OCI-LY7 (cell line): ENCODE results near the gene XPNPEP1. TPM values are rescaled to one million over a fixed set of nuclear protein-coding genes. Genes with fewer than 3 reads are reported as not detected.

ENCODE experiments used
- BruUV-seq: library from RNA; stranded (reverse); fragments of 400-500 nt; replicated peaks from 2 replicates; lab custom pipeline; 2021; lab: Mats Ljungman, UMichigan
- CTCF ChIA-PET: fragments of 300-600 bp; sonication (Branson Sonifier 250); formaldehyde crosslinking; loops from one replicate; lab custom pipeline; 2022; ENCODE audit warnings: antibody characterized with exemption; ENCODE audit not compliant: unreplicated experiment; lab: Charles Lee
- POLR2A ChIA-PET: fragments of 300-600 bp; sonication (Branson Sonifier 250); formaldehyde crosslinking; loops from one replicate; lab custom pipeline; 2022; ENCODE audit warnings: antibody characterized with exemption; lab: Charles Lee
- DNase-seq: peaks from one replicate; pipeline ENCODE4 v3.0.0-alpha.2; 2015; ENCODE audit warnings: low spot score
- H2AFZ ChIP-seq: fragments of 200-600 bp; sonication (generic), shearing (Covaris generic); 2 replicates; pipeline ENCODE4 v1.6.1; 2014; ENCODE audit warnings: mild to moderate bottlenecking, antibody characterized with exemption, low read length, moderate library complexity
- H3K27ac ChIP-seq: fragments of 200-600 bp; sonication (generic); 2 replicates; pipeline ENCODE4 v1.5.1; 2014; ENCODE audit warnings: mixed run types, low read depth, mild to moderate bottlenecking, moderate library complexity, low read length, inconsistent platforms; ENCODE audit not compliant: poor library complexity, severe bottlenecking
- H3K36me3 ChIP-seq: fragments of 200-600 bp; sonication (generic); 2 replicates; pipeline ENCODE4 v1.6.1; 2014; ENCODE audit warnings: mild to moderate bottlenecking, antibody characterized with exemption, low read length, moderate library complexity, mixed read lengths; ENCODE audit not compliant: insufficient read depth
- H3K4me1 ChIP-seq: fragments of 200-600 bp; sonication (generic); 2 replicates; pipeline ENCODE4 v1.5.1; 2014; ENCODE audit warnings: mild to moderate bottlenecking, low read length; ENCODE audit not compliant: insufficient read depth, poor library complexity, severe bottlenecking
- H3K4me2 ChIP-seq: fragments of 200-600 bp; sonication (generic); 2 replicates; pipeline ENCODE4 v1.6.1; 2014; ENCODE audit warnings: mild to moderate bottlenecking, low read length
- H3K4me3 ChIP-seq: fragments of 200-600 bp; sonication (generic); 2 replicates; pipeline ENCODE4 v1.5.1; 2014; ENCODE audit warnings: mild to moderate bottlenecking, low read depth, low read length; ENCODE audit not compliant: poor library complexity, severe bottlenecking
- H3K79me2 ChIP-seq: fragments of 200-600 bp; sonication (generic); 2 replicates; pipeline ENCODE4 v1.6.1; 2016; ENCODE audit warnings: low read depth, mild to moderate bottlenecking, low read length, moderate library complexity, mixed read lengths; ENCODE audit not compliant: insufficient read depth
- H3K9me2 ChIP-seq: fragments of 200-600 bp; sonication (generic); 2 replicates; pipeline ENCODE4 v1.6.1; 2016; ENCODE audit warnings: mild to moderate bottlenecking, low read length, mixed read lengths; ENCODE audit not compliant: insufficient read depth
- H3K9me3 ChIP-seq: fragments of 200-600 bp; sonication (generic); 2 replicates; pipeline ENCODE4 v1.6.1; 2014; ENCODE audit warnings: mild to moderate bottlenecking, mixed run types, low read length, mixed read lengths
- H4K20me1 ChIP-seq: fragments of 200-600 bp; sonication (generic); 2 replicates; pipeline ENCODE4 v1.6.1; 2014; ENCODE audit warnings: mild to moderate bottlenecking, antibody characterized with exemption, low read length, moderate library complexity, mixed read lengths; ENCODE audit not compliant: insufficient read depth
- CTCF ChIP-seq: fragments of 200-600 bp; sonication (generic); conservative IDR thresholded peaks from 2 replicates; pipeline ENCODE4 v1.5.1; 2014; ENCODE audit warnings: mild to moderate bottlenecking, antibody characterized with exemption, low read length, moderate library complexity, mixed read lengths
- EZH2phosphoT487 ChIP-seq: fragments of 200-600 bp; sonication (generic); IDR thresholded peaks from 2 replicates; pipeline ENCODE4 v1.6.1; 2018; ENCODE audit warnings: low read depth, borderline replicate concordance, mild to moderate bottlenecking, mixed run types, antibody characterized with exemption, low read length, moderate library complexity, mixed read lengths
- intact Hi-C: fragments of 100-400 bp; cut with micrococcal nuclease; formaldehyde crosslinking; loops from one replicate; pipeline ENCODE4 v1.10.0; 2022; ENCODE audit not compliant: unreplicated experiment
- total RNA-seq, 2 experiments: library from RNA; depleted of rRNA in 1 of 2; stranded (reverse); fragments of >200 nt in 1 of 2; shearing (Covaris generic) in 1 of 2; gene quantifications; 2 replicates each; pipeline ENCODE4 v1.2.3, GENCODE V29; 2014 to 2022

The XPNPEP1 gene
- total RNA-seq, 2 experiments from 2014 or later: 136 to 237 TPM

DNA sequence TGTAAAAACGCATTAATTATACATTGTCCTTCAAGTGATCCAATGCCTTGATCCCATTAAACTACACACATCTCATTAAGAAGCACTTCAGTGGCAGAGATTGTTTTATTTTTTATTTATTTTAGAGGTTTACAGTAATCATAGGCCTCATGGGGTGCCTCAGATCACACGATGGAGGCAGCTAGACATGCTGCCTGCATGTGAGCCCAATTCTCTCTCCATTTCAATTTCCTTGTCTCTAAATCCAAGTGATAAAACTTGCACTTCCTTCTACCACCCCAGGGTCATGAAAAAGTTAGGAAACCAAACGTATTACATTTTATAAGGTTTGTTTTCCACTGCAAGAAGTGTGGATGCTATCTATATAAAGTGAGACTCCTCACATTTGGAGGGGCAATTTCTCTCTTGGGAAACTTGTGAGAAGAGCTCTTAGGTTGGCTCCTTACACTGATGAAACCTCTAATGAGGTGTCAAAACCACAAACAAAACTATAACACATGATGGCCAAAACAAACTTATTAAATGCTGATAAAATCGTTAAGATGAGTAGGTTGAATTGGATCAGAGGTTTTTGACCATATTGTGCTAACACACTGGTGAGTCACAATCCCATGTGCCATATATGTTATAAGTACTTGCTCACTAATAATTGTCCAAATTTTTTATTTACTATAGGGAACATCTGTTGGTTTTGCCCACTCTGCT lies 22.3 kb upstream of the XPNPEP1 start:
- POLR2A ChIA-PET: interaction anchor here (2.6 kb wide), 1 partner anchor 36 kb away, joined by 5 read pairs; no protein-coding TSS in a partner anchor
- Histone ChIP-seq H3K4me2 (no peak overlapping the region), H3K4me1 (no peaks in the 10 kb centered on the region), H3K36me3 (no peaks in the 10 kb centered on the region), H2AFZ (no peak overlapping the region), H3K4me3 (no peak overlapping the region), H4K20me1 (no peaks in the 10 kb centered on the region), H3K79me2 (no peaks in the 10 kb centered on the region), H3K9me3 (no peaks in the 10 kb centered on the region), H3K27ac (no peak overlapping the region), H3K9me2 (no peaks in the 10 kb centered on the region)
- BruUV-seq: no TSS peak
- TF ChIP-seq CTCF (no peak), EZH2phosphoT487 (no peak)
- intact Hi-C loops: no loop called here
- CTCF ChIA-PET: no interaction called here
- DNase-seq: no peak

DNA sequence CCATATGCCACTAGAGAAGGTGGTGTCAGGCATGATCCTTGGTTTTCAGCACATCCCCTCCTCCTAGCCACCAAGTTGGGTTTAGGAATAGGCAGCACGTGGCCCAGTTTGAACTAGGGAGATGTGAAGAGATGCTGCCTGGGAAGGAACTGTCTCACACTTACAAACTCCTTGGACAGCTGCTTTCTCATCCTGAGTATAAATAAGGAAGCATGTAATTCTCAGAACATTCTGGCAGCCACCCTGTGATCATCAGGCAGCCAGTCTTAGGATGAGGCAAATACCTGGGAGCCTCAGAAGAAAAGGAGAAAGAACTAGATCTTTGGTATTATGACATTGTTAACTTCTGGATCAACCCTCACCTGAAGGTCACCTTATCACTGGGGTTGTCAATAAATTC lies 21.3 kb upstream of the XPNPEP1 start:
- no peak overlapping the region for H3K4me2 ChIP-seq
- no peaks in the 10 kb centered on the region for H3K4me1 ChIP-seq
- H3K4me3 ChIP-seq: no peak overlapping the region
- BruUV-seq: no TSS peak
- H3K9me2 ChIP-seq: no peaks in the 10 kb centered on the region
- H3K27ac ChIP-seq: no peak overlapping the region
- ChIA-PET POLR2A (interaction anchor here (2.6 kb wide), 1 partner anchor 35 kb away, joined by 5 read pairs; no protein-coding TSS in a partner anchor), CTCF (interaction anchor here (0.9 kb wide), 1 partner anchor 8 kb away, joined by 6 read pairs; no protein-coding TSS in a partner anchor)
- H3K9me3 ChIP-seq: no peaks in the 10 kb centered on the region
- intact Hi-C loops: no loop called here
- TF ChIP-seq CTCF (no peak), EZH2phosphoT487 (no peak)
- DNase-seq: no peak
- H2AFZ ChIP-seq: no peak overlapping the region
- no peaks in the 10 kb centered on the region for H3K79me2 ChIP-seq
- H3K36me3 ChIP-seq: no peaks in the 10 kb centered on the region
- H4K20me1 ChIP-seq: no peaks in the 10 kb centered on the region

DNA sequence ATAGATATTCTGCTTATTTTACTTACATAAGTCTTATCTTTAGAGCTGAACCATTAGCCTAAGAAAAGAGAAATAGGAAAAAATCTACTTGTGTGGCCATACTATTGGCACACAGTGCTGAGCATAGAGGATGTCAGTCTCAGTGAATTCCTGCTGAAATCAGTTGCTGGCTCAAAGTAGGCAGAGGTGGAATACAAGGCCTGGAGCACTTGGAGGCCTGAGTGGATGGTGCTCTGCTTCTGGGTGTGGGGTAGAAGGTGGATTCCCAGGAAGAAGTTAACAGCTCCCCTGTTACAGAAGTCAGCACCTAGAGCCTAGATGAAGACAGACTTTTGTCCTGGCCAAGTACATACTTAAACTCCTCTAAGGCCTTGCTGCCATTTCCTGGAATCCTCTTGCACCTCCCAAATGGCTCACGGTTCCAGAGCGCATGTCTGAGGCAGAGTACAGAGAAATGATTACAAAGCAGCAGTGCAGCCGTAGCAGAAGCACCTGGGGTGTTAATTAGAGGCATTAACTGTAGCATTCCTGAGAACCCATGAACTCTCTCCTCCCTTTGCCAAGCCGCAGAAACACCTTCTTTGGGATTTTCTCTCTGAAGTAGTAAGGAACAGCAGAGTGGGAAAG lies 18.0 kb upstream of the XPNPEP1 start:
- intact Hi-C loops: no loop called here
- Histone ChIP-seq H3K4me1 (no peaks in the 10 kb centered on the region), H3K4me2 (no peak overlapping the region), H3K36me3 (no peaks in the 10 kb centered on the region), H3K4me3 (no peak overlapping the region), H2AFZ (no peak overlapping the region), H3K79me2 (no peaks in the 10 kb centered on the region), H3K9me2 (no peaks in the 10 kb centered on the region), H4K20me1 (no peaks in the 10 kb centered on the region), H3K9me3 (no peaks in the 10 kb centered on the region), H3K27ac (no peak overlapping the region)
- no peak for DNase-seq
- BruUV-seq: no TSS peak
- POLR2A ChIA-PET: interaction anchor here (1.0 kb wide), 1 partner anchor 16 kb away, joined by 3 read pairs; no protein-coding TSS in a partner anchor
- no peak for TF ChIP-seq CTCF
- CTCF ChIA-PET: no interaction called here
